A673 (cell line): ENCODE measurements around the gene KCNB1.

Experiments used
- CTCF ChIP-seq: fragments of 300-800, 200-600 bp; sonication (generic); conservative IDR thresholded peaks from 2 replicates; pipeline ENCODE4 v1.5.1; 2017; ENCODE audit warnings: low read depth, mild to moderate bottlenecking, antibody characterized with exemption, low read length, moderate library complexity, mixed read lengths
- EZH2 ChIP-seq: fragments of 200-600 bp; sonication (generic); IDR thresholded peaks from 2 replicates; pipeline ENCODE4 v1.6.1; 2017; ENCODE audit warnings: borderline replicate concordance, low read depth, mild to moderate bottlenecking, mixed read lengths, antibody characterized with exemption, low read length; ENCODE audit not compliant: poor library complexity, severe bottlenecking

GRCh38 chr20:49444553-49444990 lies 37.9 kb downstream of the KCNB1 start:
- TF ChIP-seq EZH2 (no peak), CTCF (no peak)
